B cell (primary cell): Measurements from ENCODE around the gene CCDC88B.

Source experiments
- EZH2 ChIP-seq: IDR thresholded peaks from 2 replicates; pipeline ENCODE4 v1.6.1; 2012; ENCODE audit warnings: borderline replicate concordance, low read depth, mild to moderate bottlenecking, moderate library complexity, low read length; ENCODE audit not compliant: insufficient read depth, poor library complexity, severe bottlenecking
- TF ChIP-seq, protein P1 (sequence below): fragments of 200-600 bp; IDR thresholded peaks from one replicate; pipeline ENCODE4 v1.8.0; 2022; ENCODE audit warnings: antibody characterized with exemption, mild to moderate bottlenecking

DNA sequence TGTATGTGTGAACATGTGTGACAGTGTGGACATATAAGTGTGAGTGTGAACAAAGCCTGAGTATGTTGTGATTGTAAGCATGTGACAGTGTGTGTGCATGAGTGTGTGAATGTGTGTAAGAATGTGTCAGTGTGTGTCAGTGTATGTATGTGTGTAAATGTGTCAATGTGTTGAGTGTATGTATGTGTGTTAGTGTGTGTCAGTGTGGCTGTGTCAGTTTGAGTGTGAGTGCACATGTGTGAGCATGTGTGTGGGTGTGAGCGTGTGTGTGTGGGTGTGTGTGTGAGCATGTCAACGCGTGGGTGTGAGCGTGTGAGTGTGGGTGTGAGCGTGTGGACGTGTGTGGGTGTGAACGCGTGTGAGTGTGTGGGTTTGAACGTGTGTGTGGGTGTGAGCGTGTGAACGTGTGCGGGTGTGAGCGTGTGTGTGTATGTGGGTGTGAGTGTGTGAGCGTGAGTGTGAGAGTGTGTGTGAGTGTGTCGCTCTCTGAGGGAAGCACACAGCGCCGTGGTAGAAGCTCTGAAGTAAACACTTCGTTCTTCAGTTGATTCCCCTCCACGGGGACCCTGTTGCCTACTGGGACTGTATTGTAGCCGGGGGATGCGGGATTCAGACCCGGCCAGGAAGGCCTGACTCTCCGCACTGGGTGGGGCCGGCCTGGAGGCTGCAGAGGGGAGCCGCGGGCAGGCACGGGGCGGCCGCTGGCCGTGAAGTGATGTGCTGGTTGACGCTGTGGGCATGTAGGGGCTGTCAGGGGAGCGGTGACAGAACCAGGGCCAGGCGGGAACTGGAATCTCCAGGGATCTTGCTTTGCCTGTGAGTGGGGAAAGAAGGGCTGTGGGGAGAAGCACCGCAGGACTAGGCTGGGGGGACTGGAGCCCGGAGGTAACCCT, 40.1 kb downstream of the CCDC88B start:
- TF ChIP-seq, protein P1, sequence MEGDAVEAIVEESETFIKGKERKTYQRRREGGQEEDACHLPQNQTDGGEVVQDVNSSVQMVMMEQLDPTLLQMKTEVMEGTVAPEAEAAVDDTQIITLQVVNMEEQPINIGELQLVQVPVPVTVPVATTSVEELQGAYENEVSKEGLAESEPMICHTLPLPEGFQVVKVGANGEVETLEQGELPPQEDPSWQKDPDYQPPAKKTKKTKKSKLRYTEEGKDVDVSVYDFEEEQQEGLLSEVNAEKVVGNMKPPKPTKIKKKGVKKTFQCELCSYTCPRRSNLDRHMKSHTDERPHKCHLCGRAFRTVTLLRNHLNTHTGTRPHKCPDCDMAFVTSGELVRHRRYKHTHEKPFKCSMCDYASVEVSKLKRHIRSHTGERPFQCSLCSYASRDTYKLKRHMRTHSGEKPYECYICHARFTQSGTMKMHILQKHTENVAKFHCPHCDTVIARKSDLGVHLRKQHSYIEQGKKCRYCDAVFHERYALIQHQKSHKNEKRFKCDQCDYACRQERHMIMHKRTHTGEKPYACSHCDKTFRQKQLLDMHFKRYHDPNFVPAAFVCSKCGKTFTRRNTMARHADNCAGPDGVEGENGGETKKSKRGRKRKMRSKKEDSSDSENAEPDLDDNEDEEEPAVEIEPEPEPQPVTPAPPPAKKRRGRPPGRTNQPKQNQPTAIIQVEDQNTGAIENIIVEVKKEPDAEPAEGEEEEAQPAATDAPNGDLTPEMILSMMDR = no peak
- no peak for TF ChIP-seq EZH2
